ENCODE measurements around the gene EXTL1. TPM values are rescaled to one million over a fixed set of nuclear protein-coding genes. Genes with fewer than 3 reads are reported as not detected.

Gene EXTL1
- total and polyA plus RNA-seq, 2 donors (not counting 3 experiments of a cell fraction or from before 2014, with no cell fraction given): not detected

DNA sequence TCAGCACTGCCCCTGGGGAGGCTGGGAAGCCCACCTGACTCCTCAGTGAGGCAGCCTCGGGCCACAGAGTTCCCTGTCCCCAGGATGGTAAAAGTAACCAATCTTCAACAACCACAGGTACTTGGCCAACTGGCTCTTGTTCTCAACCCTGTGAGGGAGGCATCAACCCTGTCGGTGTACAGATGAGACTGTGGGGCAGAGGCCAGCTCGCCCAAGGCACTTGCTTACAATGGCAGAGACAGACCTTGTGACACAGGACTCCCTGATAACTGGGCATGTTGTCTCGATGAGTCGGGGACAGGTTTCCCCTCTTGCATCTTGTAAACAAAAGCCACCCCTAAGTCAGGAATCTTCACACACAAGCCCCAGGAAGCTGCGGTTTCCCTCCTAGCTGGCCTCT is 16.3 kb downstream of the EXTL1 start:
- Histone ChIP-seq H3K9ac (replicated peaks; ENCODE audit: extremely low read depth, insufficient read depth, low read length) (no peak overlapping the region), H3K79me2 (ENCODE audit: control insufficient read depth, insufficient read depth, low read length) (no peaks in the 10 kb centered on the region), H4K20me1 (replicated peaks; ENCODE audit: control insufficient read depth, extremely low read depth, insufficient read depth, low read length) (no peaks in the 10 kb centered on the region), H3K36me3 (ENCODE audit: control insufficient read depth in 2 of 2, extremely low read depth in 1 of 2, insufficient read depth in 2 of 2, low read length in 2 of 2) (no peaks in the 10 kb centered on the region), H3K4me2 (ENCODE audit: insufficient read depth, low read length) (no peak overlapping the region), H3K4me3 (replicated peaks in 1 of 3; ENCODE audit: insufficient read depth in 1 of 3, low read depth in 1 of 3, low read length in 3 of 3) (no peak overlapping the region), H2AFZ (ENCODE audit: low read depth, low read length) (no peak overlapping the region), H3K4me1 (ENCODE audit: control insufficient read depth, extremely low read depth, insufficient read depth, low read length) (peaks cover 15% of the 10 kb centered on the region), H3K9me3 (replicated peaks; ENCODE audit: control insufficient read depth, insufficient read depth, low read length) (no peaks in the 10 kb centered on the region), H3K27ac (ENCODE audit: insufficient read depth, low read depth, low read length) (no peak overlapping the region), H3K9me1 (replicated peaks; ENCODE audit: control insufficient read depth, extremely low read depth, insufficient read depth, low read length) (no peaks in the 10 kb centered on the region), H3K27me3 (ENCODE audit: control insufficient read depth in 2 of 2, insufficient read depth in 2 of 2, low read length in 2 of 2) (peaks cover 0 to 5% of the 10 kb centered on the region in 2 experiments)
- intact Hi-C loops (cut with micrococcal nuclease) (loop anchor here (2.0 to 5.0 kb wide), 2 partner anchors 239 to 379 kb away; no protein-coding TSS in a partner anchor), dilution Hi-C loops (cut with MboI; ENCODE audit: extremely low pct_ligation_motif_present, low sequenced_read_pairs) (no loop called here)
- TF ChIP-seq MYC (IDR thresholded peaks at IDR 0.05; ENCODE audit: low read depth, low read length): no peak
- no peak for TF ChIP-seq JUN (IDR thresholded peaks at IDR 0.05; ENCODE audit: borderline replicate concordance, insufficient read depth, insufficient read length, low read depth)
- no peak for TF ChIP-seq POLR2A (IDR thresholded peaks at IDR 0.05; ENCODE audit: low read depth, low read length)
- TF ChIP-seq FOS (IDR thresholded peaks at IDR 0.05; ENCODE audit: borderline replicate concordance, insufficient read depth, low read length): no peak
- TF ChIP-seq, protein P1, sequence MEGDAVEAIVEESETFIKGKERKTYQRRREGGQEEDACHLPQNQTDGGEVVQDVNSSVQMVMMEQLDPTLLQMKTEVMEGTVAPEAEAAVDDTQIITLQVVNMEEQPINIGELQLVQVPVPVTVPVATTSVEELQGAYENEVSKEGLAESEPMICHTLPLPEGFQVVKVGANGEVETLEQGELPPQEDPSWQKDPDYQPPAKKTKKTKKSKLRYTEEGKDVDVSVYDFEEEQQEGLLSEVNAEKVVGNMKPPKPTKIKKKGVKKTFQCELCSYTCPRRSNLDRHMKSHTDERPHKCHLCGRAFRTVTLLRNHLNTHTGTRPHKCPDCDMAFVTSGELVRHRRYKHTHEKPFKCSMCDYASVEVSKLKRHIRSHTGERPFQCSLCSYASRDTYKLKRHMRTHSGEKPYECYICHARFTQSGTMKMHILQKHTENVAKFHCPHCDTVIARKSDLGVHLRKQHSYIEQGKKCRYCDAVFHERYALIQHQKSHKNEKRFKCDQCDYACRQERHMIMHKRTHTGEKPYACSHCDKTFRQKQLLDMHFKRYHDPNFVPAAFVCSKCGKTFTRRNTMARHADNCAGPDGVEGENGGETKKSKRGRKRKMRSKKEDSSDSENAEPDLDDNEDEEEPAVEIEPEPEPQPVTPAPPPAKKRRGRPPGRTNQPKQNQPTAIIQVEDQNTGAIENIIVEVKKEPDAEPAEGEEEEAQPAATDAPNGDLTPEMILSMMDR (IDR thresholded peaks at IDR 0.05; ENCODE audit: extremely low read depth in 1 of 2, insufficient read depth in 1 of 2, low read depth in 1 of 2, low read length in 2 of 2): no peak
- TF ChIP-seq GATA2 (IDR thresholded peaks at IDR 0.05; ENCODE audit: insufficient read depth, insufficient read length, low read depth, low read length): no peak
- DNase-seq (ENCODE audit: low read depth, low spot score): no peak
- FAIRE-seq: no peak
- CTCF ChIA-PET: interaction anchor here (0.8 to 4.1 kb wide), 3 partner anchors 107 to 379 kb away, joined by 3 to 26 read pairs (median 10); partner anchors contain the start of gene CEP85
- BruUV-seq (replicated peaks): no TSS peak
- POLR2A ChIA-PET: interaction anchor here (0.6 kb wide), 1 partner anchor 95 kb away, joined by 3 read pairs; no protein-coding TSS in a partner anchor
